CD4-positive, alpha-beta T cell (primary cell): ENCODE results near the gene PGBD1. TPM values are rescaled to one million over a fixed set of nuclear protein-coding genes. Genes with fewer than 3 reads are reported as not detected.

Experiments used
- ATAC-seq: fragments of 200-7000 bp; cut with Tn5 transposase; one replicate; pipeline ENCODE4 v1.10.0; 2022; ENCODE audit warnings: mild to moderate bottlenecking; ENCODE audit not compliant: poor library complexity
- CTCF ChIA-PET: fragments of 350-600 bp; sonication (Branson Sonifier 250); formaldehyde crosslinking; loops from one replicate; lab custom pipeline; 2021; ENCODE audit warnings: antibody characterized with exemption, inconsistent platforms; lab: Charles Lee
- POLR2A ChIA-PET: fragments of 350-600 bp; sonication (Branson Sonifier 250); formaldehyde crosslinking; loops from one replicate; lab custom pipeline; 2021; ENCODE audit warnings: antibody characterized with exemption, inconsistent platforms; lab: Charles Lee
- DNase-seq, 14 experiments: peaks; one replicate each; pipeline ENCODE4 v3.0.0-alpha.2; 2013 to 2020; ENCODE audit warnings: mixed read lengths in 2 of 14
- H3K27ac ChIP-seq, 2 donors: one replicate each; pipeline versions ENCODE4 v1.5.1 to v1.7.0; 2013; ENCODE audit warnings: low read length in 2 of 2, low read depth in 1 of 2, mild to moderate bottlenecking in 1 of 2
- H3K27me3 ChIP-seq, 2 experiments: 1 replicate in 1 of 2; 2 replicates in 1 of 2; pipeline versions ENCODE4 v1.6.1 to v1.7.0; 2013; ENCODE audit warnings: low read length in 2 of 2, control low read depth in 1 of 2, mild to moderate bottlenecking in 1 of 2, moderate library complexity in 1 of 2; ENCODE audit not compliant: insufficient read depth in 2 of 2, control insufficient read depth in 1 of 2
- H3K36me3 ChIP-seq: one replicate; pipeline ENCODE4 v1.6.1; 2013; ENCODE audit warnings: low read length, control low read depth; ENCODE audit not compliant: insufficient read depth
- H3K4me1 ChIP-seq: one replicate; pipeline ENCODE4 v1.6.1; 2013; ENCODE audit warnings: low read length, control low read depth; ENCODE audit not compliant: insufficient read depth
- H3K4me3 ChIP-seq: one replicate; pipeline ENCODE4 v1.5.1; 2013; ENCODE audit warnings: mild to moderate bottlenecking, low read length, moderate library complexity
- H3K9me3 ChIP-seq, 2 experiments: 1 replicate in 1 of 2; 2 replicates in 1 of 2; pipeline versions ENCODE4 v1.6.1 to v1.7.0; 2013; ENCODE audit warnings: low read length in 2 of 2, mild to moderate bottlenecking in 2 of 2, control low read depth in 1 of 2, moderate library complexity in 1 of 2; ENCODE audit not compliant: control insufficient read depth in 1 of 2, insufficient read depth in 1 of 2
- H3K27ac Mint-ChIP-seq: one replicate; pipeline ENCODE4 v1.8.0; 2020; ENCODE audit warnings: mixed read lengths
- H3K27me3 Mint-ChIP-seq: one replicate; pipeline ENCODE4 v1.8.0; 2021; ENCODE audit warnings: mixed read lengths
- H3K36me3 Mint-ChIP-seq: one replicate; pipeline ENCODE4 v1.8.0; 2021; ENCODE audit warnings: low read depth, mixed read lengths
- H3K4me1 Mint-ChIP-seq: one replicate; pipeline ENCODE4 v1.8.0; 2021; ENCODE audit warnings: low read depth, mixed read lengths
- H3K4me3 Mint-ChIP-seq: one replicate; pipeline ENCODE4 v1.8.0; 2020; ENCODE audit warnings: mild to moderate bottlenecking, mixed read lengths
- H3K9me3 Mint-ChIP-seq: one replicate; pipeline ENCODE4 v1.8.0; 2020; ENCODE audit warnings: mixed read lengths
- CTCF ChIP-seq: fragments of 200-600 bp; IDR thresholded peaks from one replicate; pipeline ENCODE4 v1.8.0; 2022; ENCODE audit warnings: antibody characterized with exemption, mild to moderate bottlenecking
- intact Hi-C, 2 experiments: fragments of 100-400 bp; cut with DNase I in 1 of 2; cut with micrococcal nuclease in 1 of 2; formaldehyde crosslinking; loops; one replicate each; pipeline versions ENCODE4 v1.15.1 to v1.9.0; 2023 to 2025; cut with DNase I, micrococcal nuclease
- total RNA-seq, 174 experiments: library from RNA in 2 of 174; stranded (reverse) in 2 of 174; gene quantifications; one replicate each; pipeline ENCODE4 v1.2.3 and lab custom pipeline; 2021 to 2026

PGBD1 gene
- total RNA-seq, 2 experiments from 2014 or later, result 1.3 to 1.4 TPM

- peaks cover 43% of the 10 kb centered on the region for H3K4me1 Mint-ChIP-seq
- Histone ChIP-seq H3K4me3 (peak overlapping the region; percentile 84), H3K27ac (no peak overlapping the region), H3K4me1 (peaks cover 24% of the 10 kb centered on the region), H3K9me3 (no peaks in the 10 kb centered on the region), H3K27me3 (no peaks in the 10 kb centered on the region), H3K36me3 (peaks cover 22% of the 10 kb centered on the region)
- intact Hi-C loops, result loop anchor here (1.0 to 5.0 kb wide), 10 partner anchors 16 to 864 kb away; partner anchors contain the start of genes ZSCAN26 (in 2 of the 2), ZKSCAN8 (in 1 of the 2), ZNF165 (in 1 of the 2) and ZNF391 (in 1 of the 2)
- ATAC-seq (peak; percentile 69), DNase-seq (peak in 12 of 14 experiments; percentile 9 to 60 (median 26))
- TF ChIP-seq CTCF, result no peak
- H3K4me3 Mint-ChIP-seq, result peak overlapping the region; percentile 99
- no peaks in the 10 kb centered on the region for H3K9me3 Mint-ChIP-seq
- H3K27me3 Mint-ChIP-seq, result peaks cover 4% of the 10 kb centered on the region
- H3K36me3 Mint-ChIP-seq, result peaks cover 37% of the 10 kb centered on the region
- H3K27ac Mint-ChIP-seq, result peak overlapping the region; percentile 93
- ChIA-PET POLR2A (interaction anchor here (0.8 to 3.0 kb wide), 9 partner anchors 16 to 1000 kb away, joined by 3 to 71 read pairs (median 5); partner anchors contain the start of genes ZKSCAN3, ZKSCAN8, ZSCAN12 and ZSCAN26), CTCF (interaction anchor here (0.8 to 1.5 kb wide), 3 partner anchors 12 to 110 kb away, joined by 5 to 7 read pairs (median 5); partner anchors contain the start of gene ZKSCAN8)
Measured at GRCh38 chr6:28251661-28252008, 29.7 kb upstream of the PGBD1 start.

- POLR2A ChIA-PET, result interaction anchor here (0.6 to 3.0 kb wide), 16 partner anchors 12 to 1001 kb away, joined by 3 to 71 read pairs (median 4); partner anchors contain the start of genes PGBD1, ZKSCAN3, ZKSCAN8 and ZNF165
- peaks cover 15% of the 10 kb centered on the region for H3K36me3 ChIP-seq
- peak within 1 kb of the TSS; percentile 93 for H3K27ac Mint-ChIP-seq
- peak within 1 kb of the TSS in 1 of 2 donors; percentile 61 for H3K27ac ChIP-seq
- H3K27me3 Mint-ChIP-seq, result peaks cover 4% of the 10 kb centered on the region
- H3K9me3 ChIP-seq, result no peaks in the 10 kb centered on the region
- H3K4me3 ChIP-seq, result peak within 1 kb of the TSS; percentile 84
- TF ChIP-seq CTCF, result no peak
- no peaks in the 10 kb centered on the region for H3K27me3 ChIP-seq
- intact Hi-C loops, result loop anchor here (1.0 to 5.0 kb wide), 10 partner anchors 15 to 865 kb away; partner anchors contain the start of genes ZSCAN26 (in 2 of the 2), ZKSCAN8 (in 1 of the 2), ZNF165 (in 1 of the 2) and ZNF391 (in 1 of the 2)
- H3K4me1 ChIP-seq, result peaks cover 24% of the 10 kb centered on the region
- H3K36me3 Mint-ChIP-seq, result peaks cover 30% of the 10 kb centered on the region
- ATAC-seq, result peak; percentile 91
- CTCF ChIA-PET, result interaction anchor here (0.7 to 1.5 kb wide), 5 partner anchors 12 to 111 kb away, joined by 3 to 7 read pairs (median 5); partner anchors contain the start of genes ZKSCAN8 and ZSCAN26
- peak within 1 kb of the TSS; percentile 99 for H3K4me3 Mint-ChIP-seq
- no peaks in the 10 kb centered on the region for H3K9me3 Mint-ChIP-seq
- H3K4me1 Mint-ChIP-seq, result peaks cover 43% of the 10 kb centered on the region
- DNase-seq, result peak; percentile 65 to 91 (median 80)
Measured at GRCh38 chr6:28252009-28252975, 29.1 kb upstream of the PGBD1 start, which contains the start of gene ZKSCAN4. TSS of gene ZKSCAN4 (minus strand) at chr6:28252269. CDS start at chr6:28251980, 289 bp downstream.

GRCh38 chr6:28254121-28254519 is 27.3 kb upstream of the PGBD1 start:
- ATAC-seq (no peak), DNase-seq (peak in 1 of 14 experiments; percentile 34)
- POLR2A ChIA-PET, result interaction anchor here (1.4 to 3.0 kb wide), 2 partner anchors 13 kb away, joined by 4 to 71 read pairs; partner anchors contain the start of gene ZSCAN26
- Histone ChIP-seq H3K9me3 (peaks cover 0 to 2% of the 10 kb centered on the region in 2 experiments), H3K27ac (no peak overlapping the region), H3K36me3 (peaks cover under 1% of the 10 kb centered on the region), H3K4me1 (peaks cover 27% of the 10 kb centered on the region), H3K27me3 (no peaks in the 10 kb centered on the region), H3K4me3 (no peak overlapping the region)
- Mint-ChIP-seq H3K27ac (no peak overlapping the region), H3K9me3 (peaks cover 2% of the 10 kb centered on the region), H3K27me3 (peaks cover 14% of the 10 kb centered on the region), H3K4me3 (peak overlapping the region; percentile 15), H3K36me3 (peaks cover 13% of the 10 kb centered on the region), H3K4me1 (peaks cover 39% of the 10 kb centered on the region)
- intact Hi-C loops, result loop anchor here (2.0 to 5.0 kb wide), 5 partner anchors 98 to 867 kb away; partner anchors contain the start of genes ZNF391 (in 1 of the 2) and ZSCAN23 (in 1 of the 2)
- TF ChIP-seq CTCF, result no peak
- CTCF ChIA-PET, result interaction anchor here (1.3 kb wide), 1 partner anchor 13 kb away, joined by 5 read pairs; the partner anchor contains the start of gene ZSCAN26
